Measurements from ENCODE around the gene ZNF148.

ZNF148 gene

GRCh38 chr3:125316949-125317348 lies 58.2 kb downstream of the ZNF148 start:
- DNase-seq (ENCODE audit: low read depth, low spot score), result no peak
- no peak for TF ChIP-seq CTCF (IDR thresholded peaks at IDR 0.05; ENCODE audit: low read depth, low read length)
- in situ Hi-C loops (cut with HindIII; ENCODE audit: low sequenced_read_pairs), result no loop called here
- no peak overlapping the region for H3K4me3 ChIP-seq (ENCODE audit: low read depth, low read length)

- no peak for TF ChIP-seq CTCF (IDR thresholded peaks at IDR 0.05; ENCODE audit: low read depth, low read length)
- DNase-seq (ENCODE audit: low read depth, low spot score), result no peak
- no peak overlapping the region for H3K4me3 ChIP-seq (ENCODE audit: low read depth, low read length)
- in situ Hi-C loops (cut with HindIII; ENCODE audit: low sequenced_read_pairs), result no loop called here
Measured at GRCh38 chr3:125316246-125316645, 58.9 kb downstream of the ZNF148 start.

GRCh38 chr3:125313060-125313635 lies 62.0 kb downstream of the ZNF148 start:
- peak; percentile 23 for DNase-seq (ENCODE audit: low read depth, low spot score)
- in situ Hi-C loops (cut with HindIII; ENCODE audit: low sequenced_read_pairs), result no loop called here
- no peak overlapping the region for H3K4me3 ChIP-seq (ENCODE audit: low read depth, low read length)
- no peak for TF ChIP-seq CTCF (IDR thresholded peaks at IDR 0.05; ENCODE audit: low read depth, low read length)

GRCh38 chr3:125310623-125311081 lies 64.5 kb downstream of the ZNF148 start:
- TF ChIP-seq CTCF (IDR thresholded peaks at IDR 0.05; ENCODE audit: low read depth, low read length), result no peak
- in situ Hi-C loops (cut with HindIII; ENCODE audit: low sequenced_read_pairs), result no loop called here
- no peak overlapping the region for H3K4me3 ChIP-seq (ENCODE audit: low read depth, low read length)
- DNase-seq (ENCODE audit: low read depth, low spot score), result no peak

- no peak for TF ChIP-seq CTCF (IDR thresholded peaks at IDR 0.05; ENCODE audit: low read depth, low read length)
- in situ Hi-C loops (cut with HindIII; ENCODE audit: low sequenced_read_pairs), result no loop called here
- H3K4me3 ChIP-seq (ENCODE audit: low read depth, low read length), result no peak overlapping the region
- DNase-seq (ENCODE audit: low read depth, low spot score), result no peak
Measured at GRCh38 chr3:125309476-125309875, 65.6 kb downstream of the ZNF148 start.

GRCh38 chr3:125306620-125307019 lies 68.5 kb downstream of the ZNF148 start:
- no peak for TF ChIP-seq CTCF (IDR thresholded peaks at IDR 0.05; ENCODE audit: low read depth, low read length)
- in situ Hi-C loops (cut with HindIII; ENCODE audit: low sequenced_read_pairs), result no loop called here
- no peak for DNase-seq (ENCODE audit: low read depth, low spot score)
- no peak overlapping the region for H3K4me3 ChIP-seq (ENCODE audit: low read depth, low read length)

All from astrocyte of the spinal cord (primary cell).